ENCODE results near the gene TPT1.

GRCh38 chr13:45325806-45326205, 15.2 kb downstream of the TPT1 start:
- TF ChIP-seq POLR2A (IDR thresholded peaks at IDR 0.05) = no peak
- TF ChIP-seq, protein P1, sequence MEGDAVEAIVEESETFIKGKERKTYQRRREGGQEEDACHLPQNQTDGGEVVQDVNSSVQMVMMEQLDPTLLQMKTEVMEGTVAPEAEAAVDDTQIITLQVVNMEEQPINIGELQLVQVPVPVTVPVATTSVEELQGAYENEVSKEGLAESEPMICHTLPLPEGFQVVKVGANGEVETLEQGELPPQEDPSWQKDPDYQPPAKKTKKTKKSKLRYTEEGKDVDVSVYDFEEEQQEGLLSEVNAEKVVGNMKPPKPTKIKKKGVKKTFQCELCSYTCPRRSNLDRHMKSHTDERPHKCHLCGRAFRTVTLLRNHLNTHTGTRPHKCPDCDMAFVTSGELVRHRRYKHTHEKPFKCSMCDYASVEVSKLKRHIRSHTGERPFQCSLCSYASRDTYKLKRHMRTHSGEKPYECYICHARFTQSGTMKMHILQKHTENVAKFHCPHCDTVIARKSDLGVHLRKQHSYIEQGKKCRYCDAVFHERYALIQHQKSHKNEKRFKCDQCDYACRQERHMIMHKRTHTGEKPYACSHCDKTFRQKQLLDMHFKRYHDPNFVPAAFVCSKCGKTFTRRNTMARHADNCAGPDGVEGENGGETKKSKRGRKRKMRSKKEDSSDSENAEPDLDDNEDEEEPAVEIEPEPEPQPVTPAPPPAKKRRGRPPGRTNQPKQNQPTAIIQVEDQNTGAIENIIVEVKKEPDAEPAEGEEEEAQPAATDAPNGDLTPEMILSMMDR (IDR thresholded peaks at IDR 0.05) = no peak
